ENCODE results near the gene SLC8A1. TPM values are rescaled to one million over a fixed set of nuclear protein-coding genes. Genes with fewer than 3 reads are reported as not detected.

Gene SLC8A1
- total and polyA plus RNA-seq, 9 donors: 1.3 to 19.7 (median 7.7) TPM

DNA sequence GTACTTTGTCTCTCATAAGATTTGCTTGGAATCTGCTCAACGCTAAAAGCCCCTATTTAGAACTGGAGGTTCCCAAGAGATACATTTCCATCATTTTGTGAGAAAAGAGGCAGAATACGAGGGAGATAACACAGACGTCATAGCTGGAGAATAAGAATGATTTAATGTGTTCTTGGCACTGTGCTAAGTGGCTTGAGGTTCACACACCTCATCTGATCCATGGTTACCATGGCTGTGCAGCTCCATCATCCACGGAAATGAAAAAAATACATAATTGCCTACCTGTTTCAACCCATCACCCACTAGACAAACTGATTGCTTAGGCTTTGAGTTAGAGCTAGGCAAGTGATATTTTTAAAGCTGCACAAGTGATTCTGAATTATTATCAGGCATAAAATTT is 227.6 kb downstream of the SLC8A1 start:
- H3K4me3 ChIP-seq: no peak overlapping the region
- H3K27me3 ChIP-seq: no peaks in the 10 kb centered on the region
- H3K36me3 ChIP-seq: no peaks in the 10 kb centered on the region
- peaks cover 2% of the 10 kb centered on the region for H3K4me1 ChIP-seq (ENCODE audit: insufficient read depth)
- no peak overlapping the region for H3K27ac ChIP-seq
- WGBS, 3 donors: 67 to 78% (median 77%) methylated on average over 4 of the region's 4 CpGs
- no peaks in the 10 kb centered on the region for H3K9me3 ChIP-seq
- intact Hi-C loops (cut with DNase I): no loop called here
- TF ChIP-seq EP300 (IDR thresholded peaks at IDR 0.05) (no peak), POLR2A (IDR thresholded peaks at IDR 0.05) (no peak)
- TF ChIP-seq, protein P1, sequence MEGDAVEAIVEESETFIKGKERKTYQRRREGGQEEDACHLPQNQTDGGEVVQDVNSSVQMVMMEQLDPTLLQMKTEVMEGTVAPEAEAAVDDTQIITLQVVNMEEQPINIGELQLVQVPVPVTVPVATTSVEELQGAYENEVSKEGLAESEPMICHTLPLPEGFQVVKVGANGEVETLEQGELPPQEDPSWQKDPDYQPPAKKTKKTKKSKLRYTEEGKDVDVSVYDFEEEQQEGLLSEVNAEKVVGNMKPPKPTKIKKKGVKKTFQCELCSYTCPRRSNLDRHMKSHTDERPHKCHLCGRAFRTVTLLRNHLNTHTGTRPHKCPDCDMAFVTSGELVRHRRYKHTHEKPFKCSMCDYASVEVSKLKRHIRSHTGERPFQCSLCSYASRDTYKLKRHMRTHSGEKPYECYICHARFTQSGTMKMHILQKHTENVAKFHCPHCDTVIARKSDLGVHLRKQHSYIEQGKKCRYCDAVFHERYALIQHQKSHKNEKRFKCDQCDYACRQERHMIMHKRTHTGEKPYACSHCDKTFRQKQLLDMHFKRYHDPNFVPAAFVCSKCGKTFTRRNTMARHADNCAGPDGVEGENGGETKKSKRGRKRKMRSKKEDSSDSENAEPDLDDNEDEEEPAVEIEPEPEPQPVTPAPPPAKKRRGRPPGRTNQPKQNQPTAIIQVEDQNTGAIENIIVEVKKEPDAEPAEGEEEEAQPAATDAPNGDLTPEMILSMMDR (IDR thresholded peaks at IDR 0.05): no peak
- DNase-seq: no peak

DNA sequence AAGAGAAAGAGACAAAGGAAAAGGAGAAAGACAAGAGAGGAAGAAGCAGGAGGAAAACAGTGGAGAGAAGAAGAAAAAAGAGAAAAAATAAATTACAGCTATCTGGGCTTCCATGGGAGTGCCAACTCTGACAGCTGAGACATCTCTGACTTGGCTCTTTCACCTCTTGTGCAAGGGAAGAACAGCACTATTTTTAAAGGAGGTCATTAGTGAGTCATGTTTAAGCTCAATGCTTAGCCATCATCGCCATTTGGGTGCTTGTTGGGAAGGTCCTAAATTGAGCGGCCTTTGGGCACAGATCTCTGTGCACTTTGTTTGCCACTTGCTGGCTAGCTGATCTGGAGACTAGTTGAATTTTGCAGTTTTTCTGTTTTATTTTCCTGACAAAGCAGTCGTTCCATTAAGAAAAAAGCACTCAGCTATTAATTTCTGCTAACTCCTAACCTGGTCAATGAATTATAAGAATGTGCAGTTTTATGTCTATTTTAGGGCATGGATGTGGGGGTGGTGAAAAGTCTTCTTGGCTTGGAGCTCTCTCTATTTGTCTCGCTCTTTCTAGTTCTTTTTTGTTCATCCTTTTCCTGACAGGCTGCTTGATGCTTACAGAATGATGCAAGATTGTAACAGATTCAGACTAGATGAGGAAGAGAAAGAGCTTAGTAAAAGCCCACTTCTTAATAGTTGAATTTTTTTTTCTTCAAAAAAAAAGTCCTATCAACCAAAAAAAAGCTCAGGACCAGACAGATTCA is 231.5 kb downstream of the SLC8A1 start:
- Histone ChIP-seq H3K9me3 (no peaks in the 10 kb centered on the region), H3K27ac (no peak overlapping the region), H3K4me3 (no peak overlapping the region), H3K4me1 (ENCODE audit: insufficient read depth) (no peaks in the 10 kb centered on the region), H3K27me3 (no peaks in the 10 kb centered on the region), H3K36me3 (no peaks in the 10 kb centered on the region)
- DNase-seq: peak in 4 of 5 donors; percentile 21 to 63 (median 28)
- 24 to 57% (median 39%) methylated on average over 4 of the region's 4 CpGs for WGBS, 3 donors
- intact Hi-C loops (cut with DNase I): no loop called here
- no peak for TF ChIP-seq POLR2A (IDR thresholded peaks at IDR 0.05)
- peak; percentile 35 for TF ChIP-seq EP300 (IDR thresholded peaks at IDR 0.05)

DNA sequence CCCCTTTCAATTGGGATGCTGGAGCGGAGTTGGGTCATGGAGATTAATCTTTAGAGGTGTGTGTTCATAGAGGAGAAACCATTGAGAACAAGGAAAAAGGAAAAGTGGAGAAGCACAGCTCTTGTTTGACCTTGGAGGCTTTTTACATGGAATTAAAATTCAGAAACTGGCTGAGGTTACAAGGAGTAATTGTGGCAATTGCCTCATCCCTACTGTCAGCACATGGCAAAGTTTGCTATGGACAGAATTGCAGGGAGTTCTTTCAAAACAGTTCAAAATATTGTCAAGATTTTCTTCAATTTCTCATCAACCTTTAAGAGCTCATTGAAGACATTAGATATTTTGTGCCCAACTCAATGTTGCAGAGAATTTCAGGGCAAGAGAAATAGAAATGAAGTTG is 232.7 kb downstream of the SLC8A1 start:
- H3K27ac ChIP-seq: no peak overlapping the region
- 93 to 100% (median 94%) methylated on average over 1 of the region's 1 CpG for WGBS, 3 donors

DNA sequence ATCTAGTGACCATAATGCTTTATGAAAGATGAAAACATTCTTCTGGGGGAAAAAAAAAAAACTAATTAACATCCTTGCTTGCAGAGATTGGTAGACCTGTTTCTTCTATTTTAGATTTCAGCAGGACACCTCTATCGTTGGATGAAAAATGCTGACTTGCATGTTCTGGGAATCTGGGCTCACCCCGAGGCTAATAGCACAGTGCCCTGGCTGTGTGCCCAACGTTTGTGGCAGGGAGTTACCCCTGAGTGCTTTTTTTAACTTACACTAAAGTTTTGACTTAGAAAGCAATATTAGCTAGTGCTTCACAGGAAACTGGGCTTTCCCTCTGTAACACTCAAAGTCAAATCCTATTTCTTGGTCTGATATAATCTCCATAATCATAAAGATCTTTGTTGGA is 233.2 kb downstream of the SLC8A1 start:
- TF ChIP-seq EP300 (IDR thresholded peaks at IDR 0.05): no peak
- Histone ChIP-seq H3K27ac (no peak overlapping the region), H3K4me1 (ENCODE audit: insufficient read depth) (no peaks in the 10 kb centered on the region), H3K9me3 (no peaks in the 10 kb centered on the region), H3K4me3 (no peak overlapping the region), H3K36me3 (no peaks in the 10 kb centered on the region), H3K27me3 (no peaks in the 10 kb centered on the region)
- peak; percentile 48 to 75 (median 51) for DNase-seq
- WGBS, 3 donors: 5 to 8% (median 5%) methylated on average over 3 of the region's 3 CpGs
- intact Hi-C loops (cut with DNase I): no loop called here

More for the DNA sequence above, 232.7 kb downstream of the SLC8A1 start:
- no peak overlapping the region for H3K4me3 ChIP-seq
- intact Hi-C loops (cut with DNase I): no loop called here
- no peak for DNase-seq
- no peaks in the 10 kb centered on the region for H3K4me1 ChIP-seq (ENCODE audit: insufficient read depth)
- H3K36me3 ChIP-seq: no peaks in the 10 kb centered on the region
- no peaks in the 10 kb centered on the region for H3K27me3 ChIP-seq
- TF ChIP-seq EP300 (IDR thresholded peaks at IDR 0.05): no peak
- H3K9me3 ChIP-seq: no peaks in the 10 kb centered on the region

DNA sequence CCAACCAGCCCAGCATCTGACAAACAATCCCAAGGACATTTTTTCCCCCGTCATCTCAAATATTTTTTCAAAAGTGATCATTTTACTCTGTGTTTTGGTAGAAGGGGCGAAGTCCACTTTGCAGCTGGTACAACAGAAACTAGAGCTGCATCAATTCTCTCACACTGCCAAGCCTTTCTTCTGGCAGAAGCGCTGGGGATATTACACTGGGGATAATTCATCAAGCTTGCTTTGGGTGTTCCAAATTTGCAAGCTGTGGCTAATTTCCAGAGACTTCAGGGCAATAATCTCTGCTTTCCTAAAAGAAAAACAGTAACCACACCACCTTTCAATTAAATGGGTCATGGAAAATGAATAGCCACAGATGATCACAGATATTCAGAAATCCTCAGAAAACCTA is 238.3 kb downstream of the SLC8A1 start:
- intact Hi-C loops (cut with DNase I): no loop called here
- no peaks in the 10 kb centered on the region for H3K9me3 ChIP-seq

More for the DNA sequence above, 238.3 kb downstream of the SLC8A1 start:
- H3K36me3 ChIP-seq: no peaks in the 10 kb centered on the region
- DNase-seq: no peak
- no peak overlapping the region for H3K27ac ChIP-seq
- H3K27me3 ChIP-seq: no peaks in the 10 kb centered on the region
- no peak overlapping the region for H3K4me3 ChIP-seq
- 55 to 72% (median 71%) methylated on average over 3 of the region's 3 CpGs for WGBS, 3 donors
- no peaks in the 10 kb centered on the region for H3K4me1 ChIP-seq (ENCODE audit: insufficient read depth)
- TF ChIP-seq EP300 (IDR thresholded peaks at IDR 0.05): no peak
- no peak for TF ChIP-seq POLR2A (IDR thresholded peaks at IDR 0.05)
- TF ChIP-seq, protein P1 (IDR thresholded peaks at IDR 0.05): no peak
